Activated CD8-positive, alpha-beta memory T cell treated with anti-CD3 and anti-CD28 coated beads for 4 hours (primary cell): Measurements from ENCODE around the gene ITGA3.
A peak's percentile ranks its signal among the peaks of the same experiment; 100 is the strongest.

ENCODE experiments used
- DNase-seq, 2 donors: peaks; one replicate each; pipeline ENCODE4 v3.0.0-alpha.2; 2020; ENCODE audit warnings: low read depth in 2 of 2

ITGA3 gene

GRCh38 chr17:50109785-50110184 lies 53.9 kb downstream of the ITGA3 start:
- no peak for DNase-seq

DNA sequence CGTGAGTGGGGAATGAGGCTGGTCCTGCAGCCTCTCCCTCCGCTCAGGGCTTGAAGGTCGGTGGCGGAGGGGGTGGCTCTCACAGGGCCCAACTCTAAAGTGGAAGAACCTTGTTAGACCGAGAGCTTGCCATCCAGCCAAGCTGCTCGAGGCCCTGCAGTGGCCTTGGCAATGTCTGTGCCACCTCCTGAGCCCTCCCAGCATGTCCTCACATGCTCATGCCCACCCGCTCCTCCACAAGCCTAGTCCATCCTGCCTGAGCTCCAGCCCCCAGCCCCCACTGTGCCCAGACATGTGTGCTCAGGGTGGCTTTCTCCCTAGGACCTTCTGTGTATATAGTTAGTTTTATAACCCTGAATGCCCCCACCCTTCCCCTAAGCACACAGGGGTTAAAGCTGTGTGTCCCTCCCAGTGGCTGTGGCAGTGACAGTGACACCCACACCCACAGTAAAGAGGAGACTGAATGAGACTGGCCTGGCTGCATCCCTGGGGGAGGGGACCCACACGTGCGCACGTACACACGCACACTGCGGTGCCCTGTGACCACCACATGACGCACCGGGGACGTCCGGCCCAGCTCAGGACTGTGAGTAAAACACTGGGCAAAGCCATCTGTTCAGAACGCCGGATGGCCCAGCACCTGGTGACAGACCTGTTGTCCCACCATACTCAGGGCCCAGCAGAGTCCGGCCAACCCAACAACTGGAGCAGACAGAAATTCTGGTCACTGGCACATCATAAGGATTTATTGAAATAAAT lies 54.9 kb downstream of the ITGA3 start:
- DNase-seq, result no peak

DNA sequence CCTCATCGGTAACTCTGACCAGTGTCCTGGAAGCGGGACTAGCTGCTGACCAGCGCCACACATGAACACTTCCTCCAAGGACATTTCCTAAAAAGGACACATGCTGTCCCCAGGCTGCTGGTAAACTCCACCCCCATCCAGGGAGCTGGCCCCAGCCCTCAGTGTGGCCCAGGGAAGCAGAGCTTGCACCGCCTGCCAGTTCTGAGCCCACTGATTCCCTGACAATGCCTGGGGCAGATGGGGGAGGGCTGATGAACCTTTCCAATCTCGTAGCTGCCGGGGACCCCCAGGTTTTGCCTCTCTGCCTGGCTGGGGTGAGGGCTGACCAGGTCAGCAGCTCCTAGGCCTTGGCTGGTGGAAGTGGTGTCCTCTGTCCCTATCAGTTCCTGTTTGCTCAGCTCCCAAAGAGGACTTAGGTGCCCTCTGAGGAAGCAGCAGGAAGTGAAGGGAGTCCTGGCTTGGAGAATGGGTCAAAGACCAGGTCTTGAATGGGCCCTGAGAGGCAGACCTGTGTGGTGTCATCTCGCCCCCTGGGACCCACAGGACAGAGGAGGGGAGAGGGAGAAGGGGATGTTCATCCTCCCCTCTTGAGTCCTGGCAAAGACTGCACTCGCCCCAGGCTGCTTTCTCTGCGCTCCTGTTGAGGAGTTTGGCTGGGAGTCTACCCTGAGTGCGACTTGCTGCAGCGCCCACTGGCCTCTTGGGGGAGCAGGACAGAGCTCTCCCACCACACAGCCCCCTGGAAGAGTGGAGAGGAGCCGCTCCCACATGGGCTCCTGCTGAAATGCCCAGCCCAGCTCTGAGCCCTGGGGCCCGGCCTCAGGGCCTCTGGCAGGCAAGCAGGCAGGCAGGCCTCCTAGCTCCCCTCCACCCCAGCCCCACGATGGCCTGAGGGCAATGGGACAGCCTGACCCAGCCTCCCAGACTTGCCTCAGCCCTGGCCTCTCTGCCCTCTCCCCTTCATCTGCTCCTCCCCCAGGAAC lies 56.1 kb downstream of the ITGA3 start:
- no peak for DNase-seq

DNA sequence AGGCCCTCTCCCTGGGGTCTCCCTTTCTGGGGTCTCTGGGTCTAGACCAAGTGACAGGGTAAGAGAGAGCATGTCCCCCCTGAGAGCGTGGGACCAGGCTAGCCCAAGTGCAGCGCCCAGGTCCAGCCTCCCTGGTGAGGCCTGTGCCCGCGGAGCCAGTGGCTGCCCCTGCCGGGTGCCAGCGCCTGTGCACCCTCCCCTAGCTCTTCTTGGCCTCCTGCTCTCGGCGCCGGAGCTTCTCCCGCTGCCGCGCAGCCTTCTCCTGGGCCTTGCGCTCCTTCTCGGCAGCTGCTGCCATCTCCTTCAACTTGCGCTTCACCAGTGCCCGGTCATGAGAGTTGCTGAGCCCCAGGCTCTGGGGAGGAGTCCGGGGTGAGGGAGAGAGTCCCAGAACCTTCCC lies 56.8 kb downstream of the ITGA3 start:
- no peak for DNase-seq

DNA sequence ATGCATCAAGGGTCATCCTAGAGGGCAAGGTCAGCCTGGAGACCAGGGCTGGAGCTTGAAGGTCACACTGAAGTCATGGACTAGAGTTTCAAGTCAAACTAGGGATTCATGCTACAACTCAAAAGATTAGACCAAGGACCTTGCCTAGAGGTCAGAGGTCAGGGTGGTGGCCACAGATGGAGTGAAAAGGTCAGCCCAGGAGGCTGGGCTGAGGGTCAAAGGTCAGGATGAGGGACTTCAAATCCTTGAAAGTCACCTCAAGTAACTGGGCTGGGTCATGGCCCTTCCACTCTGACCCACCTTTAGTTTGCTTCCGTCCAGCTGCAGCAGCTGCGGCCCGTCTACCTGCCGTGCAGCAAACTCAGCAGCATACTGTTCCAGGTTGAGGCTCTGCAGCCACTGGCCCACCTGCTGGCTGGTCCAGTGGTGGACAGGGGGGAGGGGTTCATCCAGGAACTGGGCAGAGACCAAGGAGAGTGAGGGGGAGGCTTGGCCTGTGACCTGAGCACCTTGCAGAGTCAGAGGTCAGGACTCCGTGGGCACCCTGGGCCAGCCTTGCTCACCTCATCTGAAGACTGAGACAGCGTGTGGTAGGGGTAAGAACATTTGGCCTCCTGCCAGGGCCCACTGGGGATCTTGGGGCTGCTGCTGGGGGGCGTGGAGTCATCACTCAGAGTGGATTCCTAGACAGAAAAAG lies 57.9 kb downstream of the ITGA3 start:
- no peak for DNase-seq

- no peak for DNase-seq
These were observed 58.5 kb downstream of the ITGA3 start for GRCh38 chr17:50114401-50114800.

DNA sequence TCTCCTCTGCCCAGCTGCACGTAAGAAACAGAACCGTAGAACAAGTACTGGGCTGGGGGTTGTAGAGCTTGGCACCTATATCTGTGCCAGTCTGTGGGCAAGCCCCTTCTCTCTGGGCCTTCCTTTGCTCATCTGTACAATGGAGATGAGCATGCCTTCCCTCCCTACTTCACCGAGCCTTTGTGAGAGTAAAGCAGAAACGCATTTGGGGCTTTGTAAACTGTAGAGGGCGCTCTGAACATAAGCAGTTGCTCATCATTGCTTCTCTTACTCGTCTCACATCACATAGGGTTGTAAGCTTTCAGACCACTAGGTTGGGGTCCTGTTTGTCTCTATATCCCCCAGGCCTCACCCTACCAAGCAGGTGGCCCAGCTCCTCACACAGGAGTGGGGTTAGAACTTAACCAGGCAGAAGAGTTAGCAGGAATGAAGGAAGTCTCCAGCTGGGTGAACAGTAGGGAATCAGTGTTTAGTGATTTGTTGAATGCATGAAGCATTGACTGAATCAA lies 59.0 kb downstream of the ITGA3 start:
- DNase-seq, result no peak

DNA sequence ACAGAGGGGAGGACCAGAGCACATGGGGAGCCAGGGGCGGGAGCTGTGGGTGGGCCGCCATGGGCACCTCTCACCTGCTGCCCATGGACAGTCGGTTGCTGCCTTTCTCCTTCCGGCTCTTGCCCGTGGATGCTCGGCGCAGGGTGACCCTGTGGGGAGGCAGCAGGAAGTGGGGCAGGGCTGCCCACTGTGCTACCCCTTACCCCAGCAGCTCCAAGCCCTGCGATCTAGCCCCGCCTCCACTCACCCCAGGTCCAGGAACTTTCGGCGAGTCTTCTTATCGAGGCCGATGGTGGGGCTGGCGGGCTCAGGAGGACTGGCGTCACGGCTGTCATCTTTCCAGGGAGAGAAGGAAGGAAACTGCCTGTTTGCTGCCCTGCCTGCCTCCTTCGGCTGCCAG lies 59.8 kb downstream of the ITGA3 start:
- DNase-seq, result no peak

DNA sequence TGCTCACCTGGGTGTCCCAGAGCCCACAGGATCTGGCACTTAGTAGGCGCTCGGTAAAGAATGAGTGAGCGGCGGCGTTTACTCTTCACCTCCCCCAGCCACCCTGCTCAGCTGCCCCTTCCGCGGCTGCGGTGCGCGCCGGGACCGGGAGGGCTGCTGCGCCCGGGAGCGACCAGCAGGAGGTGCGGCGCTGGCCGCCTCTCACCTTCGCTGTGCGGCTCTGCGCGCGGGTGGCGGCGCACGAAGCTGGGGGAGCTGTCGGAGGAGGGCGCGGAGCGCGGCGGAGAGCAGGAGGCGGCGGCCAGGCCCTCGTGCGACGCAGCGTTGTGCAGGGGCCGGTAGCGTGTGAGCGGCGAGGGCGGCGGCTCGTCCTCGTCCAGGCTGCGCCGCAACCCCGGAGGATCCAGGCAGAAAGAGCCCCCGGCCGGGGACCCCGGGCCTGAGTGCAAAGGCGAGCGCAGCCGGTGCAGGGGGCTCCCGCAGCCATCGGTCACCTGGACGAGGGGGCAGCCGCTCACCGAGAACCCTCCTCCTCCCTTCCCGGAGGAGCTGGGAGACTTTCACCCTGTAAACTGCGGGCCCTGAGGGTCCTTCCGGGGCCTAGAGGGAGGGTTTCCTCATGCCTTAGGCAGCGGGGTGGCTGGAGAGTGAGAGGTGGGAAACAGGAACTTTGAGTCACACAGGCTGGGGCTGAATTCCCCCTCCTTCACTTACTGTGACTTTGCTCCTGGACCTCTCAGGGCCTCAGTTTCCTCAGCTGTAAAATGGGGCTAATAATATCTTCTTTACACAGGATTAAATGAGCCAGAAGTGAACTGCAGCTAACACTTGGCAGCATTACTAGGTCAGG lies 61.5 kb downstream of the ITGA3 start:
- peak in 1 of 2 donors; percentile 32 for DNase-seq

DNA sequence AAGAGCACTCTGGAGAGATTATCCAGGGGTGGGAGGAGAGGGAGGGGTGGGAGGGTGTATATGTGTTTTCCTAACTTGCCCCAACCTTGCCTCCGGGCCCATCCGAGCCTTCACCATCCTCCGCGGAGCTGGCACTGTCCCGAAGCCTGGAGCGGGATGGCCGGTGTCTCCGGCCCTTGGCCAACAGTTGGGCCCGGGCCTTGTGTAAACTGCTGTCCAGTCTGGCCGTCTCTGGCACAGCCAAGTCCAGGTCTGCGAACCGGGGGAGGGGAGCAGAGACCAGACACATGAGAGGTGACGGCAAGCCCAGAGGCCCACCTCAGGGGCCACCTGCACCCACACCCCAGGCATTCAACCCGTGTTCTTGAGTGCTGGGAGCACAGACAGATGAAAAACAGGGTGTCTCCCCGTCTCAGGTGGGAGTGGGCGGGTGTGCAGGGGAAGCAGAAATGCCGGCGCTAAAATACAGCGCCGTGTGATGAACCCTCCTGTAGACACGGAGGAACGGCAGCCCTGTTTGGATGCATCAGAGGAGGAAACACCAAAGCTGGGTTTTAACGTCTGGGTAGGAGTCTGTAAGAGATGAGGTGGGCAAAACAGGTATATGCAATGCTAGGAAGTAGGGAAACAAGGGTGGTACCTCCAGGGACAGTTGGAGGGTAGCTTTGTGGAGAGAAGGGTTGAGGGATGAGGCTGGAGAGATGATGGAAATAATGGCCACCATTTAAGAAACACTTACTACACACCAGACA lies 62.3 kb downstream of the ITGA3 start:
- no peak for DNase-seq

- no peak for DNase-seq
These were observed 62.9 kb downstream of the ITGA3 start for GRCh38 chr17:50118828-50119218.

GRCh38 chr17:50120475-50121253 lies 64.8 kb downstream of the ITGA3 start:
- DNase-seq, result no peak

GRCh38 chr17:50122945-50123344 lies 67.0 kb downstream of the ITGA3 start:
- DNase-seq, result no peak

GRCh38 chr17:50123649-50124349 lies 67.9 kb downstream of the ITGA3 start:
- no peak for DNase-seq

DNA sequence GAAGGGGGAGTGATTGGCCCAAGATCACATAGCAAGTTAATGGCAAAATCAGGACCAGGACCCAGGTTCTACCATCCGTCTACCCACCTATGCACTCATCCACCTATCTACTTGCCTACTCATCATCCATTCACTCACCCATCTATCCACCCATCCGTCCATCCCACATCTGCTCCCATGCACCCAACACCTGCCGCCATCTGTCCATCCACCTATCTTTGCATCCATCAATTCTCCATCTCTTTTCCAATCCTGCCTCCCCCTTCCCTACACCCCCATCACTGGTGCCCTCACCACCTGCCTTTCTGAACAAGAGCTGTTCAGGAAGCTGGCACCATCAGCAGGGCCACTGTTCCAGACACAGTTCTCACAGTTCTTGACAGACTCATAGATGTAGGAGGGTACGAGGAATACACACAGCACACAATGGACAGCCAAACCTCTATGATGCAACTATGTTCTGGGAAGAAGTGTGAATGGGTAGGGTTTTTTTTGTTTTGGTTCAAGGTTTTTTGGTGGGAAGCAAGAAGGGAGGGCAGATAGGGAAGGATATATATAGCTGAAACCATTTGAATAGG lies 69.6 kb downstream of the ITGA3 start:
- DNase-seq, result no peak

- no peak for DNase-seq
These were observed 71.9 kb downstream of the ITGA3 start for GRCh38 chr17:50127697-50128361.

DNA sequence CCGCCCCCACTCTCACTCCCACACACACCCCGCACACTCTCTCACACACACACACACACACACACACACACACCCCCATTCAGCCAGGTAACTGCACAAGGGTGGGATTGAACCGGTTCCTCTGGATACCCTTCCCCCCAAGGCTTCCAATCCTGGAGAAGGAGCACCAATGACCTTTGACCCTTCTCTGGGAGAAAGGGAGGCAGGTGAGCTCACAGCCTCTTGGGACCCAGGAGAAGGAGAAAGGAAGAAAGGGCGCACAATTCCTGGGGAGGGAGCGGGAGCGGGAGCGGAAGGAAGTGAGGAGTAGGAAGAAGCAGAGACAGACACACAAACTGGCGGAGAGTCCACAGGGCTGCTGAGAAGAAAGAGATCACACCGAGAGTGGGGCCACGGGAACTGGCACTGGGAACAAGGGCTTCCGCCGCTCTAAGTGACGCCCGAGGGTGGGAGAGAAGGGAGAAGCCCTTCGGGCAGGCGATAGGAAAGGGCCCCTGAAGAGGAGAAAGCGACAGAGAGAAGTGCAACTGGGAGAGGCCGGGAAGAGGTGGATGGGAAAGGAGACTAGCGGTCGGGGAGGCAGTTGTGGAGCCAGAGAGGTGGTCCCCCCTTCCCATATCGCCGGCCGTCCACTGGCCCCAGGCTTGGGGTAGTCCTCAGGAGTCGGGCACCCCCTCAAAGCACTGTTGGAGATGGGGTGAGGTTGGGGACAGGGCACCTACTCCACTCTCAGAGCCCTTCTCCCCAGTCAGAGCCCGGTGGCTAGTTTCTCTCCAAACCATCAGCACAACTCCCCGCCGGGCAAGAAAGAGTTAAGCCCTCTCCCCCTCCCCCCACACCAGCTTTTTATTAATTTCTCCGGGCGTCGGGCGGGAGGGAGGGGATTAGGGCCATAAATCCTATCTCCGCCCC lies 72.8 kb downstream of the ITGA3 start:
- no peak for DNase-seq
